Stimulated activated CD4-positive, alpha-beta T cell treated with anti-CD3 and anti-CD28 coated beads, Interleukin-1b, Interleukin-23, amount 100 ng/mL, for 4 hours (primary cell): ENCODE results near the gene SGPL1.

Source experiments
- DNase-seq, 2 donors: peaks; one replicate each; pipeline ENCODE4 v3.0.0-alpha.2; 2020; ENCODE audit warnings: low read depth in 2 of 2

The SGPL1 gene

GRCh38 chr10:70921285-70921684 is 105.5 kb downstream of the SGPL1 start:
- no peak for DNase-seq

DNA sequence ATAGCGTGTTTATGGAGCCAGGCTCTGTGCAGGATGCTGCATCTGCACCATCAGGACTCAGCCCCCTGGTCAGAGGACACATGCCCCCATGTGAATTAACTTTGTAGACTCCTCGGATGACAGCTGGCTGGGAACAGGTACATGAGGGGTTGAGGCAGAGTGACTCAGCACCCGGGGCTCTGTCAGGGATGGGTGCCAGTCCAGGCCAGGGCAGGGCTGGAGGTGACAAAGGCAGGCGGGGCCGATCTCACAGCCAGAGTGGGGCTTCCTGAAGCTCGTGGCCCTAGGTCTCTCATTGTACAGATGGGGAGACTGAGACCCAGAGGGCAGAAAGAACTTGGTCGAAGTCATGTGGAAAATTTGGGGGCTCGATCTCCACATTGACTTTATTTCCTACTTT is 107.9 kb downstream of the SGPL1 start:
- DNase-seq: no peak

DNA sequence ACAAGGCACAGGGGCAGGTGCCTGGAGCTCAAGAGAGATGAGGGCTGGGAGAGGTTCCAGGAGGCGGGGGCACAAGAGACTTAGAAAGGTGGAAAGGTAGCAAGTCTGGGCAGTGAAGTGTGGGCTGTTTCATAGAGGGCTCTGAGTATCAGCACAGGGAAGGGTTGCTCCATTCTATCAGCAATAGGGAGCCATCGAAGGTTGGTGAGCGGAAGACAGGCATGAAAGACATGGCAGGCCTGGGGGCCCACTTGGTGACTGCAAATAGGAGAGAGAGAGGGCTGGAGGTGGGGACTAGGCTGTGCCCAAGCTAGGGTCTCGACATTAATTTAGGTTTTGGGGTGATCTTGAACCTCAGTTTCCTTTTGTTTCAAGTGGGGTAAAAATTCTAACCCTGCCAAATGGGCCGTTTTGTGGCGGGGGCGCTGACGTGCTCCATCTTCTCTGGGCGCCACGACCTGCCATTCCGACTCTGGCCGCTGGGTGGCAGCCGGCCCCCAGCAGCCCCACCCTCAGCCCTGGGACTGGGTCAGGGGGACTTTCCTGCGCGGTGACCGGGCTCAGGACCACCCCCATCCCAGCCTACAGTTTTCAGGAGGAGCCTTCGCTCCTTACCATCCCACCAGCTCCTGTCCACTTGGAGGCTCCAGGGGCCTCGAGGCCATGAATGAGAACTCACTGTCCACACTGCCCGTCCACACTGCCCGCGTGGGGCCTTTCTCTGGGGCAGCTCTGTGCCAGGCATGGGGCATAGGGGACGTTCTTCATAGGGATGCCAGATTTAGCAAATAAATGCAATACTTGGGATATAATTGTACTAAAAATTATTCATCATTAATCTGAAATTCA is 109.9 kb downstream of the SGPL1 start:
- DNase-seq: peak; percentile 31 to 58

GRCh38 chr10:70926226-70927000 is 110.7 kb downstream of the SGPL1 start:
- DNase-seq: no peak

- no peak for DNase-seq
These were observed 111.6 kb downstream of the SGPL1 start for GRCh38 chr10:70927189-70927943.

DNA sequence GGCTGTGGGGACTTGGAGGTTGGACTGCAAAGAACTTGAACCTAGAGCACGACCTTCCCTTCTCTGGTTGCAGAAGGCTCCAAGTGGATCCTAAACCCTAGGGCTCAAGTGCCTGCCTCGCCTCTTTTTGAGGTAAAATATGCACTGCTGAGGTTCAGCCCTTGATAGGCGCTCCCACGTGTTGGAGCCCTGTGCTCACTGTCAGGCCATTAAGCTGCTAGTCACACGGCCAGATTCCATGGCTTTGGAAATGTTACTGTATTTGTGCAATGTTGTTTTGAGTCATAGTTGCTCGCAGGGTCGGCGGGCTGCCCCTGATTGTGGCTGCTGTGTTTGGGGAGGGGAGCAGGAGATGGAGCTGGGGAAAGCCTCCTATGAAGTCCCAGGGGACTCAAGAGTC is 112.4 kb downstream of the SGPL1 start:
- no peak for DNase-seq

DNA sequence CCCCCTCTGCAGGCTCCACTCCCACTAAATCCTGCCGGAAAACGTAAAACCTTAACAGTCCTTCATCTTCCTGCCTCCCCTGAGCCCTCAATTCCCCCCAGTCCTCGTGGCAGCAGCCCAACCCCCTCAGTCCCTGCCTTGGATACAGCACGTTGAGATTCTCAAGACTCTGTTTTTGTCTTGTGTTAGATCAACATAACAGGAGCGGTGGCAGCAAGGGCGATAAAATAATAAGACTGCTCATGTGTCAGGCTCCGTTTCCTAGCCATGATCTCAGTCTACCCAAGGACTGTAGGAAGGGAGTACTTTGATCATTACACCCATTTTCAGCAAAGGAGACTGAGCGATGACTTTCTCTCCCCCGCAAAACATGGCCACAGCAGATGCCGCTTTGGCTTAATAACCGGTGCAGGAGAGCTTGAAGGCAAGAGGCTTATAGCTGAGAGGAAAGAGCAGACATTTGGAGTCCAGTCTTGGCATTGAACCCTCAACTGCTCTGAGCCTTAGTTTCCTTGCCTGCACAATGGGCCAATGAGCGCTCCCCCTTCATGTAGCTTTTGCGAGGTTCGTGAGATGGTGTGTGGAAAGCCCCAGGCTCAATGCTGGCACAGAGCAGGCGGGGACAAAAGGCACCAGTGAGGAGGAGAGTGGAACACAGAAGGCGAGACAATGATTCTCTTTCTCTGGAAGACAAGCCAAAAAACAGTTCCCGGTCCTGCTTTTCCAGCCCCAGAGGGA is 114.7 kb downstream of the SGPL1 start:
- DNase-seq: no peak
